ENCODE data around the gene CHD2. TPM values are rescaled to one million over a fixed set of nuclear protein-coding genes. Genes with fewer than 3 reads are reported as not detected.

The CHD2 gene
- total RNA-seq, 4 donors from 2014 or later, result 109 to 370 (median 161) TPM

- H3K36me3 ChIP-seq, result no peaks in the 10 kb centered on the region
- TF ChIP-seq, protein P1, sequence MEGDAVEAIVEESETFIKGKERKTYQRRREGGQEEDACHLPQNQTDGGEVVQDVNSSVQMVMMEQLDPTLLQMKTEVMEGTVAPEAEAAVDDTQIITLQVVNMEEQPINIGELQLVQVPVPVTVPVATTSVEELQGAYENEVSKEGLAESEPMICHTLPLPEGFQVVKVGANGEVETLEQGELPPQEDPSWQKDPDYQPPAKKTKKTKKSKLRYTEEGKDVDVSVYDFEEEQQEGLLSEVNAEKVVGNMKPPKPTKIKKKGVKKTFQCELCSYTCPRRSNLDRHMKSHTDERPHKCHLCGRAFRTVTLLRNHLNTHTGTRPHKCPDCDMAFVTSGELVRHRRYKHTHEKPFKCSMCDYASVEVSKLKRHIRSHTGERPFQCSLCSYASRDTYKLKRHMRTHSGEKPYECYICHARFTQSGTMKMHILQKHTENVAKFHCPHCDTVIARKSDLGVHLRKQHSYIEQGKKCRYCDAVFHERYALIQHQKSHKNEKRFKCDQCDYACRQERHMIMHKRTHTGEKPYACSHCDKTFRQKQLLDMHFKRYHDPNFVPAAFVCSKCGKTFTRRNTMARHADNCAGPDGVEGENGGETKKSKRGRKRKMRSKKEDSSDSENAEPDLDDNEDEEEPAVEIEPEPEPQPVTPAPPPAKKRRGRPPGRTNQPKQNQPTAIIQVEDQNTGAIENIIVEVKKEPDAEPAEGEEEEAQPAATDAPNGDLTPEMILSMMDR (IDR thresholded peaks at IDR 0.05), result no peak
- no peak for TF ChIP-seq POLR2A (IDR thresholded peaks at IDR 0.05)
- no peaks in the 10 kb centered on the region for H3K9me3 ChIP-seq
- DNase-seq, result peak in 2 of 3 donors; percentile 24 to 29
- no peak overlapping the region for H3K27ac ChIP-seq
- peaks cover 0 to 25% (median 1%) of the 10 kb centered on the region in 4 donors for H3K4me1 ChIP-seq
- no peaks in the 10 kb centered on the region for H3K27me3 ChIP-seq
- H3K4me3 ChIP-seq, result no peak overlapping the region
These were observed 133.4 kb downstream of the CHD2 start for GRCh38 chr15:93033434-93034045.

- peak in 2 of 3 donors; percentile 19 to 35 for DNase-seq
- Histone ChIP-seq H3K4me1 (peaks cover 0 to 17% (median 1%) of the 10 kb centered on the region in 4 donors), H3K27me3 (no peaks in the 10 kb centered on the region), H3K27ac (no peak overlapping the region), H3K4me3 (no peak overlapping the region), H3K36me3 (no peaks in the 10 kb centered on the region), H3K9me3 (no peaks in the 10 kb centered on the region)
- TF ChIP-seq, protein P1 (IDR thresholded peaks at IDR 0.05), result no peak
- TF ChIP-seq POLR2A (IDR thresholded peaks at IDR 0.05), result no peak
These were observed 134.4 kb downstream of the CHD2 start for GRCh38 chr15:93034512-93034911.

- no peak for TF ChIP-seq POLR2A (IDR thresholded peaks at IDR 0.05)
- TF ChIP-seq, protein P1 (IDR thresholded peaks at IDR 0.05), result no peak
- DNase-seq, result peak in 1 of 3 donors; percentile 31
- no peaks in the 10 kb centered on the region for H3K27me3 ChIP-seq
- H3K36me3 ChIP-seq, result no peaks in the 10 kb centered on the region
- no peak overlapping the region for H3K4me3 ChIP-seq
- H3K4me1 ChIP-seq, result peaks cover 0 to 9% (median 1%) of the 10 kb centered on the region in 4 donors
- H3K9me3 ChIP-seq, result no peaks in the 10 kb centered on the region
- H3K27ac ChIP-seq, result no peak overlapping the region
These were observed 135.2 kb downstream of the CHD2 start for GRCh38 chr15:93035092-93035915.

DNA sequence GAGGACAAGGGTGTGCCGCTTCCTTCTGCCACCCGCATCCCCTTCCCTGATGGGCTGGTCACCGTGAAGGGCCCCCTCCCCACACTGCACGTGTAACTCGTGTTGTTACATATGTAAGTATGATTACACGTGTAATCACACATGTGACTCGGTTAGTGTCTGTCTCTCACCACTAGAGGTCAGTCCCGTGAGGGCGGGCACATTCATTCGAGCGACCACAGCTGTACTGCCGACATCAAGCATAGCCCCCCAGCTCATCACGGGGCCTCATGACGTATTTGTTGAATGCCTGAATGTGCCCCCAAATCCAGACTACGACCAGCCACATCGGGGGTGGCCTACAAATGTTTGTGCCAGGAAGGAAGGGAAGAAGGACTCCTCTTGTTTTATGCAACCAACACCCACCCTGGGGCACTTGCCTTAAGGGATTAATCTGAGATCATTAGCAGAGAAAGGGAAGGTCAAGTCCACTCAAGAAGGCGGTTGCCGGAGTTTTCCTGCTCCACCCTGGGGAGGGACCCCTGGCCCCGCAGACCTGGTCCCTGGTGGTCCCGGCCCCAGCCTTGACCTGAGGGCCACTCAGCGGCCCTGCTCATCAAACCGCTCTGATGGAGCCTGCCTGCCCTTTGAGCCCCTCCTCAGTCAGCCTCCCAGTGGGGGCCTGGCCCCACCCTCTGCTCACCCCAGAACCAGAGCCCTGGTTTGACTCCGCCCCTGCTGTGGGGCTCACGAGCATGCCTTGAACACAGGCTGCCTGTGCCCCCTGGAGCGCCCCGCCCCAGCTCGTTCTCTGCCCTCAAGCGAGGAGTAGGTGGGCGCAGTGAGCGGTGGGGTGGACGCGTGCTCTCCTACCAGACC lies 136.1 kb downstream of the CHD2 start:
- Histone ChIP-seq H3K27ac (no peak overlapping the region), H3K27me3 (no peaks in the 10 kb centered on the region), H3K9me3 (no peaks in the 10 kb centered on the region), H3K36me3 (no peaks in the 10 kb centered on the region), H3K4me1 (peaks cover 0 to under 1% (median 0%) of the 10 kb centered on the region in 4 donors), H3K4me3 (no peak overlapping the region)
- TF ChIP-seq POLR2A (IDR thresholded peaks at IDR 0.05), result no peak
- TF ChIP-seq, protein P1 (IDR thresholded peaks at IDR 0.05), result peak in 5 of 6 experiments; percentile 30 to 64 (median 58)
- DNase-seq, result peak in 2 of 3 donors; percentile 58
